ENCODE measurements around the gene SYT7.

DNA sequence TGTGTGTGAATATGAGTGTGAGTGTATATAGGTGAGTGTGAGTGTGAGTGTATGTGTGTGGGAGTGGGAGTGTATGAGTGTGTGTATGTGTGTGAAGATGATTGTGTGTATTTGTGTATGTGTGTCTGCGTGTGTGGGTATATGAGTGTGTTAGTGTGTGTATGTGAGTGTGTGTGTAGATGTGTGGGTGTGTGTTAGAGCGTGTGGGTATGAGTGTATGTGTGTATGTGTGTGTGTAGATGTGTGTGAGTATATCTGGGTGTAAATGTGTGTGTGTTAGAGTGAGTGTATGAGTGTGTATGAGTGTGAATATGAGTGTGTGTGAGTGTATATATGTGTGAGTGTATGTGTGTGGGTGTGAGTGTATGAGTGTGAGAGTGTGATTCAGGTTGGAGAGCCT, 83.4 kb downstream of the SYT7 start:
- TF ChIP-seq, protein P1, sequence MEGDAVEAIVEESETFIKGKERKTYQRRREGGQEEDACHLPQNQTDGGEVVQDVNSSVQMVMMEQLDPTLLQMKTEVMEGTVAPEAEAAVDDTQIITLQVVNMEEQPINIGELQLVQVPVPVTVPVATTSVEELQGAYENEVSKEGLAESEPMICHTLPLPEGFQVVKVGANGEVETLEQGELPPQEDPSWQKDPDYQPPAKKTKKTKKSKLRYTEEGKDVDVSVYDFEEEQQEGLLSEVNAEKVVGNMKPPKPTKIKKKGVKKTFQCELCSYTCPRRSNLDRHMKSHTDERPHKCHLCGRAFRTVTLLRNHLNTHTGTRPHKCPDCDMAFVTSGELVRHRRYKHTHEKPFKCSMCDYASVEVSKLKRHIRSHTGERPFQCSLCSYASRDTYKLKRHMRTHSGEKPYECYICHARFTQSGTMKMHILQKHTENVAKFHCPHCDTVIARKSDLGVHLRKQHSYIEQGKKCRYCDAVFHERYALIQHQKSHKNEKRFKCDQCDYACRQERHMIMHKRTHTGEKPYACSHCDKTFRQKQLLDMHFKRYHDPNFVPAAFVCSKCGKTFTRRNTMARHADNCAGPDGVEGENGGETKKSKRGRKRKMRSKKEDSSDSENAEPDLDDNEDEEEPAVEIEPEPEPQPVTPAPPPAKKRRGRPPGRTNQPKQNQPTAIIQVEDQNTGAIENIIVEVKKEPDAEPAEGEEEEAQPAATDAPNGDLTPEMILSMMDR (IDR thresholded peaks at IDR 0.05), result no peak
- TF ChIP-seq POLR2A (IDR thresholded peaks at IDR 0.05), result no peak
- TF ChIP-seq POLR2AphosphoS5 (IDR thresholded peaks at IDR 0.05; ENCODE audit: insufficient read depth in 1 of 2, low read depth in 1 of 2), result no peak
